ENCODE results near the gene ZFYVE21.
"Not testable (repeated sequence)": the region's sequence is repeated elsewhere in the genome, so short reads cannot be mapped to it uniquely, and the experiment has no call there.

The ZFYVE21 gene

GRCh38 chr14:103688441-103688840 lies 27.2 kb upstream of the ZFYVE21 start:
- TF ChIP-seq CTCF (IDR thresholded peaks at IDR 0.05; ENCODE audit: insufficient read depth, low read length, poor library complexity, severe bottlenecking): no peak
- peaks cover 9% of the 10 kb centered on the region for H3K36me3 ChIP-seq (ENCODE audit: control insufficient read depth, insufficient read depth, low read length)
- no peak for DNase-seq (ENCODE audit: extremely low read depth, insufficient read length)
- no peak overlapping the region for H3K4me3 ChIP-seq (replicated peaks; ENCODE audit: low read depth, low read length)
- no peaks in the 10 kb centered on the region for H3K27me3 ChIP-seq (replicated peaks; ENCODE audit: control insufficient read depth, insufficient read depth, low read length)

- Histone ChIP-seq H3K27me3 (replicated peaks; ENCODE audit: control insufficient read depth, insufficient read depth, low read length) (no peaks in the 10 kb centered on the region), H3K4me3 (replicated peaks; ENCODE audit: low read depth, low read length) (peak overlapping the region; percentile 15; the same call in 1 of the 2 replicates), H3K36me3 (ENCODE audit: control insufficient read depth, insufficient read depth, low read length) (peaks cover 11% of the 10 kb centered on the region)
- no peak for TF ChIP-seq CTCF (IDR thresholded peaks at IDR 0.05; ENCODE audit: insufficient read depth, low read length, poor library complexity, severe bottlenecking)
- DNase-seq (ENCODE audit: extremely low read depth, insufficient read length): no peak
These were observed 26.4 kb upstream of the ZFYVE21 start for GRCh38 chr14:103688906-103689902.

- peaks cover 10% of the 10 kb centered on the region for H3K36me3 ChIP-seq (ENCODE audit: control insufficient read depth, insufficient read depth, low read length)
- TF ChIP-seq CTCF (IDR thresholded peaks at IDR 0.05; ENCODE audit: insufficient read depth, low read length, poor library complexity, severe bottlenecking): no peak
- no peak for DNase-seq (ENCODE audit: extremely low read depth, insufficient read length)
- H3K27me3 ChIP-seq (replicated peaks; ENCODE audit: control insufficient read depth, insufficient read depth, low read length): no peaks in the 10 kb centered on the region
- H3K4me3 ChIP-seq (replicated peaks; ENCODE audit: low read depth, low read length): peak overlapping the region; percentile 15; the same call in 1 of the 2 replicates
These were observed 25.3 kb upstream of the ZFYVE21 start for GRCh38 chr14:103690332-103690731.

DNA sequence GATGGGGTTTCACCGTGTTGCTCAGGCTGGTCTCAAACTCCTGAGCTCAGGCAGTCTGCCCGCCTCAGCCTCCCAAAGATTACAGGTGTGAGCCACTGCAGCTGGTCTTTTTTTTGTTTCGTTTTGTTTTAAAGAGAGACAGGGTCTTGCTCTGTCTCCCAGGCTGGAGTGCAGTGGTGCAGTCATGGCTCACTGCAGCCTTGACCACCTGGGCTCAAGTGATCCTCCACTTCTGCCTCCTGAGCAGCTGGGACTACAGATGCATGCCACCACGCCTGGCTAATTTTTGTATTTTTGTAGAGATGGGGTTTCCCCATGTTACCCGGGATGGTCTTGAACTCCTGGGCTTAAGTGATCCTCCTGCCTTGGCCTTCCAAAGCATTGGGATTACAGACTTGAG lies 24.0 kb upstream of the ZFYVE21 start:
- H3K36me3 ChIP-seq (ENCODE audit: control insufficient read depth, insufficient read depth, low read length): peaks cover 12% of the 10 kb centered on the region
- not testable (repeated sequence) for H3K27me3 ChIP-seq (replicated peaks; ENCODE audit: control insufficient read depth, insufficient read depth, low read length); H3K4me3 ChIP-seq (replicated peaks; ENCODE audit: low read depth, low read length); DNase-seq (ENCODE audit: extremely low read depth, insufficient read length)

DNA sequence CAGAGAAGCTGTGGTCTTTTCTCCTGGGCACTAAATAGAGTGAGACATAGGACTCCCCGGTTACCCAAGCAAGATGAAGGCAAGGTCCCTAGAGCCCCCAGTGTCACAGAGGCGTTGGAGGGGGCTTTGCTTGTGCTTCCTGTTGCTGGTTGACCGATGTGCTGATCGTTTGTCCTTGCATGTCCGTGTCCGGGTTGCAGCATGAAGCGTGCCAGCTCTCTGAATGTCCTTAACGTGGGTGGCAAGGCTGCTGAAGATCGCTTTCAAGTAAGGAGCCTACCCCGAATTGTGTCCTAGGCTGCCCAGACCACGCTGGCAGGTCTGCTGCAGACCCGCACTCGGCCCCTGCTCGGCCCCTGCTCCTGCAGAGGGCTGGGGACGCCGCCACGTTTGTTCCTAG lies 23.5 kb upstream of the ZFYVE21 start:
- H3K36me3 ChIP-seq (ENCODE audit: control insufficient read depth, insufficient read depth, low read length): peaks cover 11% of the 10 kb centered on the region
- no peak for DNase-seq (ENCODE audit: extremely low read depth, insufficient read length)
- no peaks in the 10 kb centered on the region for H3K27me3 ChIP-seq (replicated peaks; ENCODE audit: control insufficient read depth, insufficient read depth, low read length)
- TF ChIP-seq CTCF (IDR thresholded peaks at IDR 0.05; ENCODE audit: insufficient read depth, low read length, poor library complexity, severe bottlenecking): no peak
- no peak overlapping the region for H3K4me3 ChIP-seq (replicated peaks; ENCODE audit: low read depth, low read length)

DNA sequence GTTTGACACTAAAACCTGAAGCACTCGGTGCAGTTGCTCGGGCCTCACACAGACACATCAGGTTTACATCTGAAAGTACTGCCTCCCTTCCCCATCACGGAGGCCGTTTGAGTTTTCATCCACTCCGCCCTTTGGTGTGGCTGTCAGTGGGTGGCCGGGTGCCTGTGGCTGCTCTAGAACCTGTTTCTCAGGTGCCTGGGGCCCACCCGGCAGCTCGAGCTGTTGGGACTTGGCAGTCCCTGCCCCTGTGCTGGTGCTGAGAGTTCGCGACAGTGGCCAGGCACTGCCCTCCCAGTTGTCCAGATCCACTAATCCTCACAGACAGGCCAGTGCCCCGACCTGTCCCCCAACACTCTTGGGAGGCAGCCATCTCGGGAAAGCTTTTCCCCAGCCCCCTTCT lies 22.7 kb upstream of the ZFYVE21 start:
- Histone ChIP-seq H3K36me3 (ENCODE audit: control insufficient read depth, insufficient read depth, low read length) (peaks cover 14% of the 10 kb centered on the region), H3K27me3 (replicated peaks; ENCODE audit: control insufficient read depth, insufficient read depth, low read length) (no peaks in the 10 kb centered on the region), H3K4me3 (replicated peaks; ENCODE audit: low read depth, low read length) (no peak overlapping the region)
- no peak for TF ChIP-seq CTCF (IDR thresholded peaks at IDR 0.05; ENCODE audit: insufficient read depth, low read length, poor library complexity, severe bottlenecking)
- no peak for DNase-seq (ENCODE audit: extremely low read depth, insufficient read length)
